Measurements from ENCODE around the gene PRKN.

- no peak for TF ChIP-seq EZH2 (IDR thresholded peaks at IDR 0.05; ENCODE audit: borderline replicate concordance)
- peak; percentile 62 for TF ChIP-seq CTCF (IDR thresholded peaks at IDR 0.05; ENCODE audit: poor library complexity)
- TF ChIP-seq EZH2phosphoT487 (IDR thresholded peaks at IDR 0.05; ENCODE audit: low read depth, severe bottlenecking, unreplicated experiment), result no peak
Measured at GRCh38 chr6:161836643-161837448, 890.7 kb downstream of the PRKN start.
